GM12801 (cell line): ENCODE data around the gene GGACT.

ENCODE experiments used
- TF ChIP-seq, protein P1 (sequence below): IDR thresholded peaks from one replicate; pipeline ENCODE4 v1.5.1; 2011; ENCODE audit warnings: control low read depth; ENCODE audit not compliant: insufficient read length; ENCODE audit errors: extremely low read depth

GGACT gene

DNA sequence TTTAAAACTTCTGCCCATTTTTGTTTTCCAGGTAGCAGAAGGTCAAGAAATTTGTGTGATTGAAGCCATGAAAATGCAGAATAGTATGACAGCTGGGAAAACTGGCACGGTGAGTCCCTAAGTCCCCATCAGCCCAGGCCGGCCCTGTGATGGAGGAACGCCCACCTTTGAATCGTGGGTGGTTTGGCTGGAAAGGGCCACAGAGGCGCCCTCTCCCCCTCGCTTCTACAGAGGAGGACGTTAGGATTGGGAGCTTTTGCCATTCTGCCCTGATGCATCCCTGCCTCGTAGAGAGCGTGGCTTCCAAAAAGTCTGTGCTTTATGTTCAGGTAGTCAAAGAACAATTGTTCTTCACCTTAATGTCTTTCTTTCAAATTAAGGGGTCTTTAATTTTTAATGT, 60.9 kb downstream of the GGACT start:
- TF ChIP-seq, protein P1, sequence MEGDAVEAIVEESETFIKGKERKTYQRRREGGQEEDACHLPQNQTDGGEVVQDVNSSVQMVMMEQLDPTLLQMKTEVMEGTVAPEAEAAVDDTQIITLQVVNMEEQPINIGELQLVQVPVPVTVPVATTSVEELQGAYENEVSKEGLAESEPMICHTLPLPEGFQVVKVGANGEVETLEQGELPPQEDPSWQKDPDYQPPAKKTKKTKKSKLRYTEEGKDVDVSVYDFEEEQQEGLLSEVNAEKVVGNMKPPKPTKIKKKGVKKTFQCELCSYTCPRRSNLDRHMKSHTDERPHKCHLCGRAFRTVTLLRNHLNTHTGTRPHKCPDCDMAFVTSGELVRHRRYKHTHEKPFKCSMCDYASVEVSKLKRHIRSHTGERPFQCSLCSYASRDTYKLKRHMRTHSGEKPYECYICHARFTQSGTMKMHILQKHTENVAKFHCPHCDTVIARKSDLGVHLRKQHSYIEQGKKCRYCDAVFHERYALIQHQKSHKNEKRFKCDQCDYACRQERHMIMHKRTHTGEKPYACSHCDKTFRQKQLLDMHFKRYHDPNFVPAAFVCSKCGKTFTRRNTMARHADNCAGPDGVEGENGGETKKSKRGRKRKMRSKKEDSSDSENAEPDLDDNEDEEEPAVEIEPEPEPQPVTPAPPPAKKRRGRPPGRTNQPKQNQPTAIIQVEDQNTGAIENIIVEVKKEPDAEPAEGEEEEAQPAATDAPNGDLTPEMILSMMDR: no peak

DNA sequence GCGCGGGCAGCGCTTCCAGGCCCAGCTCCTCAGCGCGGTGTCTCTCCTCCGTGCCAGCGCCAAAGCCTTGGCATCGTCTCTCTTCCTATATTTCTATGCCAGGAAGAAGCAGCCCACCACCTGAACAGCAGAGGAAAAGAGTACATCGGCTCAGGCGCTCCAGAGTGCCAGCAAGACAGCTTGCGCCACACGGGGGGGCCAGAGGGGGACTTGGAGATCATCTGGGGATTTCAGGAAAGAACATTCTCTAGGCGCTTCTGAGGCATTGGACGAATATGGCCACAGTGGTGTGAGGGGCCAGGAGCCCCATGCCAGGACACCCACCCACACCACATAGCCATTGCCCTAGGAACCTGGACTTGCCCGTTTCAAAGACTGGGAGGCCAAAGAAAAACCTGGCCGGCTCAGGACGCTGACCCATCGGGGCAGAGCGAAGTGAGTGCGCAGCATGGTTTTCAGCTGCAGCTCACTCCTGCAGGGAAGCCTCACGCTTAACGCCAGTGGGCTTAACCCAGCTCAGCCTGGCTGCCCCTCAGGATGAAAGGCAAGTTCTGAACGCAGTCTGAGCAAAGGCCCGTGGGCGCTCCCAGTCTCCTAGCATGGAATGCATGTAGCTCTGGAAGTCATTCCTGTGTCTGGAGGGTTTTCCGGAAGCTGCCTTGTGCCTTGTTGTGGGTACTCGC, 62.1 kb downstream of the GGACT start:
- TF ChIP-seq, protein P1: no peak

DNA sequence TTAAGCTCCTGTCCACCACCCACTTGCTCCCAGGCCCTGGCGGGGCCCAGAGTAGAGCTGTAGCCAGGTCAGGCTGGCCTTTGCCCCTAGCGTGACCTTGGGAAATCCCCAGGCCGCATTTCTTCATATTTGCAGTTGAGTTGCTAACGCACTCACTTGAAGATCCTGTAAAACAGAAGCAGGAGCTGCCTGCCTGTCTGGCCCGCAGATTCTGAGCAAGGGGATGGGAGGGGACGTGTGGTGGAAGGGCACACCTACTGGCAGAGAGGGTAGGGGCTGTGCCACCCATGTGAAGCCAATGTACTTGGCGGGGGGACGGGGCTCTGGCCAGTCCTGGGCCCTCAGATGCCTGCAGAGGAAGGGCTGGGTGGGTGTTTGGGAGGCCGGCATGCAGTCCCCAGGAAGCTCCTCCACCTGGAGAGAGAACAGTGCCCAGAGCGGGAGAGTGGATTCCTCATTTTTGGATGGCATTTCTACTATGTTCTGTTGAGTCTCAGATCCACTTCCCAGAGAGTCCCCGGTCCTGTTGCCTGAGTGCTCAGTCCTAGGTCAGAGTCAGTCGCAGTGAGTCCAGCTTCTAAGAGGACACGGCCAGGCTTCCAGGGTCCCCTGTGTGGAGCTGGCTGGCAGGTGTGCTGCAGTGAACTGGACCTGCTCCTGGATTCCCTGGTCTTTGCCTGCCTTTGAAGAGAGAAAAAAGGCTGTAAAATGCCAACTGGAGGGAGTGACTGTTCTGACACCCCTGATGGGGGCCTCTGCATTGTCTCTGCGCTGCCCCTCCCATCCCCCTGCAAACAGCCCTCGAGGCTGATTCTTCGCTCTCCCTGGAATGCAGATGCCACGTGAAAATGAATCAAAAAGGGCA, 62.9 kb downstream of the GGACT start:
- TF ChIP-seq, protein P1: no peak

DNA sequence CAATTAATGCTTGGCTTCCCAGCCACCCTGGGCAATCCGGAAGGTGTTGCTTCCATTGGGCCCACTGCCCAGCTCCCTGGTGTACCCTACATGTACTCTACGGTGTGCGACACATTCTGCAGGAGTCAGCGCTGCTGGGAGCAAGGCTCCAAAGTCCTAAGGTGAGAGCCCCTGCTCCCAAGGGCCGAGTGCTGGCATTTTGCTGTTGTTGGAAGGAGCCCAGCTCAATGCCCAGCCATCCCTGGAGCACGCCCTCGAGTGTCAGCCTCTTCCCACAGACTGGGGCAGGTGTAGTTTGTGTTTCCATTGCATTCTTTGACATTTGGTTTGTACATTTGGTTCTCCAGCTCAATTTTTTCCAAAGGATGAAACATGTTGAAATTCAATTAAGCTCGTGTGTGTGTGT, 64.6 kb downstream of the GGACT start:
- TF ChIP-seq, protein P1: no peak

DNA sequence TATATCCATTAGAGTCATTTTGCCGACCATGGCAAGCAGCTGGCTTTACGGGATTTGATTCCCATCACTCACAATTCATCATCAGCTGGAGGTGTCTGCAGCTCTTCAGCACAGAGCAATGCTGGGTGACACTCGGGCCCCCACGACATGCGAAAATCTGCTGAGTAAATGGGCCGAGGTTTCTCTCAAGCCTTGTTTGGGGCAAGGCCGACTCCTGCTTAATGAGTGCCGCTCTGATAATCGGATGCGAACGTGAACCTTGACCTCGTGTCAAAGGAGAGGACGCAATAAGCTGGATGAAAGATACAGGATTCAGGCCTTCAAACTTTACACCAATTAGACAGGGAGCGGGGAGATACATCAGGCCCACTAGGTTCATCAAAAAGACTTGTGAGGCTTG, 65.2 kb downstream of the GGACT start:
- TF ChIP-seq, protein P1: no peak

DNA sequence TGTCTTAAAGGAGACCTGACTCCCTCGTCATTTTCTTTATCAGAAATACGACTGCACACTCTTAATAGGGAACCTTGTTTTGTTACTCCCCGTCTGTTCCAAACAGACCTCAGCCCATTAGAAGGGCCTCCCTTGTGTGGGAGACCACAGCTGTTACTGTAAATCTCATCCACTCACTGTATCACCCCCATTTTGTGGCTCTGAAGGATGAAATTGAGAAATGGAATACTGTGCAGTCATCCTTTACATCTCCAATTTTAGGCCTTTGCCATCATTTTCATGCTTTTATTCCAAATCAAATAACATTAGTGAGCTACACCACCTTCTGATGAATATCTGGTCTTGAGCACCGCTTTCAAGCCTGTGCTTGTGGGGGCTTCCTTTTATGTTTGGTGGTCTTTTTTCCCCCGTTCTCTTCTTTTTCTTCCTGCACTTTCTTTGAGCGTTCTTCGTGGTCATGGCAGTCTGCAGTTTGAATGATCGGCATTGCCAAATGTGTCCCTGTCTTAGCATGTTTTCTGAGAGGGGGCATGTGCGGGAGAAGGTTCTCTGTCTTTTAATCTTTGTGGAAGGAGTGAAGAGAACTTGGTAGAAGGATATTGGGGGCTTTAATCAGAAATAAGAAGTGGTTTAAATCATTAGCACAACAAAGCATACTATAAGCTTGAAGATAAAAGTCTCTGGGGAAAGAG, 65.8 kb downstream of the GGACT start:
- TF ChIP-seq, protein P1: no peak

DNA sequence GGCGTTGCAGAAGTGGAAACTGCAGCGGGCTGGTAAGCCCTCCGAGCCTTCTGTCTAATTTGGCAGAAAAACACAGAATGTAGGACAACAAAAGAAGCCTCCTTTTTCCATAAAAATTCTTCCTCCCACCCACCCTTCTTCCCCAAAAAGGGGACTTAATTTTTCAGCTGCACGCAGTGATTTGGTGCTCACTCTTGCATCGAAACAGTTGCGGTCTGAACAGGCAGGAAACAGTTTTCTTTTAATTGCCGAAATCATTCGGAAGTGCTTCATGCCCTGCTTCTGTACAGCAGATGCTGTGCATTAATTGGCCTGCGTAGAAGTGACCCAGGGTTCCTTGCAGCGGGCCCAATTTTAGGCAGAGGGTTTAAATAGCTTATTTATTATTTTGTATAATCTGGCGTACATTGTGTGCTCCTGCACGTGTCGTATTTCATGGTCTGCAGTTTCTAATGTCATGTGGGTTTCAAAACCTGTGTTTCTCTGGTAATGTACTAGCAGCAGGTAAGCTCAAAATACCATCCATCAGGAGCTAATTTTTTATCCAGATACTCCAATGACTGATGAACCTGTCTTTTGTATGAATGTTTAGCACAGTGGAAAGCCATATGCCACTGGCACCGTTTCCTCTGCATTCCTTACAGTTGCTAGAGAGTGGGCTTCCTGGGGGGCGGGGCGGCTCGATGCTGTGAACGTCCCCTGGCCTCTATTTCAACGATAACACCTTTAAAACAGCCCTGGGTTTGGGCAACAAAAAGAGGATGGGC, 66.6 kb downstream of the GGACT start:
- TF ChIP-seq, protein P1: no peak
